ENCODE measurements around the gene MPZL1. TPM values are rescaled to one million over a fixed set of nuclear protein-coding genes. Genes with fewer than 3 reads are reported as not detected.

Gene MPZL1
- total and polyA plus RNA-seq, 2 of the 8 experiments (the other 6 are each of a cell fraction or from before 2014, with no cell fraction given) = 37.8 to 120 TPM

DNA sequence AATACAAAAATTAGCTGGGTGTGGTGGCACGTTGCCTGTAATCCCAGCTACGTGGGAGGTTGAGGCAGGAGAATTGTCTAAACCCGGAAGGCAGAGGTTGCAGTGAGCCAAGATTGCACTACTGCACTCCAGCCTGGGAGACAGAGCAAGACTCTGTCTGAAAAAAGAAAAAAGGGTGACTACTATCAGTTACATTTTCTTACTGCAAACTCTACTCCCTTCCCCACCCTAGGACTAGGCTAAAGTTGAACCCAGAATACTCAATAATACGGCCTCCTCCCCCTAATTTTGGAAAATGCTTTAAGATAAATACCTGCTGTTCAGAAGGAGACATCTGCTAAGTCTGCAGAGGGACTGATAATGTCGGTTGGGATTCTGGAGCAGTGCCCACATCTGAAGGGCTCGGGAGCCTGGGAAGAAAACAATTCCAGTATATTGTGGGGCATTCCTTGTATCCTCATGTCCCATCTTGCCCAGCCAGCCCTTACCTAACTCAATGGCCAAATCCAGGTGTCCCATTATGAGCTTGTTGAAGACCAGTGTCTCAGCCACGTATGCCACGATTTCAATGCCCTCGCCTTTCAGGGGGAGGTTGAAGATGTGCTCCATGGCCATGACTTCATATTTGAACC lies 102.5 kb downstream of the MPZL1 start:
- no peak overlapping the region for H2BK12ac ChIP-seq (ENCODE audit: low read depth, low read length)
- H2BK120ac ChIP-seq (replicated peaks; ENCODE audit: low read depth, low read length) = no peak overlapping the region
- no peaks in the 10 kb centered on the region for H3K36me3 ChIP-seq (ENCODE audit: control insufficient read depth in 2 of 4, insufficient read depth in 4 of 4, low read length in 3 of 4)
- no peak overlapping the region for H3K18ac ChIP-seq (ENCODE audit: extremely low read depth, low read length)
- no peak for TF ChIP-seq BACH1 (IDR thresholded peaks at IDR 0.05; ENCODE audit: low read length)
- no peak for TF ChIP-seq JUN (IDR thresholded peaks at IDR 0.05; ENCODE audit: low read depth, low read length)
- no peak for TF ChIP-seq SIX5 (IDR thresholded peaks at IDR 0.05; ENCODE audit: low read depth, low read length)
- no peak for TF ChIP-seq TBP (IDR thresholded peaks at IDR 0.05; ENCODE audit: low read depth, low read length)
- no peak for TF ChIP-seq FOSL1 (IDR thresholded peaks at IDR 0.05; ENCODE audit: insufficient read depth, low read depth, low read length)
- TF ChIP-seq CBX5 (IDR thresholded peaks at IDR 0.05; ENCODE audit: low read depth, low read length) = no peak
- TF ChIP-seq, protein P1, sequence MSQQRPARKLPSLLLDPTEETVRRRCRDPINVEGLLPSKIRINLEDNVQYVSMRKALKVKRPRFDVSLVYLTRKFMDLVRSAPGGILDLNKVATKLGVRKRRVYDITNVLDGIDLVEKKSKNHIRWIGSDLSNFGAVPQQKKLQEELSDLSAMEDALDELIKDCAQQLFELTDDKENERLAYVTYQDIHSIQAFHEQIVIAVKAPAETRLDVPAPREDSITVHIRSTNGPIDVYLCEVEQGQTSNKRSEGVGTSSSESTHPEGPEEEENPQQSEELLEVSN (IDR thresholded peaks at IDR 0.05) = no peak
- no peak for TF ChIP-seq SP2 (IDR thresholded peaks at IDR 0.05; ENCODE audit: low read length)
- TF ChIP-seq KDM1A (IDR thresholded peaks at IDR 0.05; ENCODE audit: borderline replicate concordance, low read length) = no peak
- no peak for TF ChIP-seq PHF8 (conservative IDR thresholded peaks at IDR 0.05; ENCODE audit: low read depth, low read length)
- H3K4ac ChIP-seq (replicated peaks; ENCODE audit: insufficient read length, low read depth, low read length) = no peak overlapping the region
- no peak overlapping the region for H3K23ac ChIP-seq (ENCODE audit: insufficient read length)
- 81% methylated on average over 9 of the region's 9 CpGs; no CpG with 5 or more reads in 1 of the 2 experiments for WGBS, 2 experiments (ENCODE audit: extremely low coverage in 1 of 2, insufficient coverage in 1 of 2, insufficient read length in 1 of 2, insufficient replicate concordance in 2 of 2, low coverage in 1 of 2, low lambda C conversion rate in 2 of 2, missing lambda C conversion rate in 1 of 2)
- no peak overlapping the region for H3K4me2 ChIP-seq (ENCODE audit: insufficient read depth in 1 of 2, low read depth in 2 of 2, low read length in 2 of 2)
- H3K23me2 ChIP-seq (ENCODE audit: low read depth, low read length) = no peaks in the 10 kb centered on the region
- no peak overlapping the region for H2AFZ ChIP-seq (ENCODE audit: low read length)
- no peak overlapping the region for H2BK5ac ChIP-seq (ENCODE audit: low read depth, low read length)
- no peak overlapping the region for H4K8ac ChIP-seq (ENCODE audit: extremely low read depth, insufficient read depth, low read length)
- H3K9ac ChIP-seq (replicated peaks in 1 of 4; ENCODE audit: extremely low read depth in 1 of 4, low read depth in 3 of 4, low read length in 3 of 4) = no peak overlapping the region
- H3K14ac ChIP-seq (ENCODE audit: insufficient read length) = no peak overlapping the region
- H2BK20ac ChIP-seq (ENCODE audit: low read length) = no peak overlapping the region; the same call in 1 of the 2 replicates
- H4K20me1 ChIP-seq (replicated peaks in 1 of 2; ENCODE audit: control insufficient read depth in 1 of 2, insufficient read depth in 2 of 2, low read length in 2 of 2) = no peaks in the 10 kb centered on the region
- H2AK5ac ChIP-seq (ENCODE audit: low read depth, low read length) = no peak overlapping the region
- H2BK15ac ChIP-seq (ENCODE audit: low read length) = no peak overlapping the region
- H4K5ac ChIP-seq (ENCODE audit: insufficient read length, low read depth, low read length) = no peak overlapping the region
- no peaks in the 10 kb centered on the region for H3K79me2 ChIP-seq (ENCODE audit: control insufficient read depth in 1 of 2, insufficient read depth in 2 of 2, low read length in 2 of 2)
- no peak overlapping the region for H3K4me3 ChIP-seq (ENCODE audit: extremely low read depth in 1 of 4, insufficient read depth in 2 of 4, low read depth in 3 of 4, low read length in 4 of 4)
- H3K27ac ChIP-seq (ENCODE audit: low read depth, low read length) = no peak overlapping the region
- CTCF ChIA-PET (ENCODE audit: partially characterized antibody) = interaction anchor here (0.5 to 0.7 kb wide), 3 partner anchors 29 to 284 kb away, joined by 3 to 4 read pairs (median 3); no protein-coding TSS in a partner anchor
- H3K56ac ChIP-seq (replicated peaks; ENCODE audit: insufficient read length, low read depth, low read length) = no peak overlapping the region
- FAIRE-seq (no peak), DNase-seq (ENCODE audit: low read depth in 1 of 2, low spot score in 2 of 2) (no peak)
- H4K91ac ChIP-seq (replicated peaks; ENCODE audit: insufficient read length, low read length) = no peak overlapping the region
- H3K79me1 ChIP-seq (ENCODE audit: low read depth, low read length) = no peaks in the 10 kb centered on the region
- H3K4me1 ChIP-seq (replicated peaks in 1 of 4; ENCODE audit: control insufficient read depth in 3 of 4, insufficient read depth in 4 of 4, low read length in 3 of 4) = peaks cover 0 to 9% (median 5%) of the 10 kb centered on the region in 4 experiments; a peak in 5 of 7 replicates
- H3K9me3 ChIP-seq (ENCODE audit: insufficient read depth in 2 of 2, low read depth in 1 of 2, low read length in 1 of 2) = no peaks in the 10 kb centered on the region
- POLR2A ChIA-PET (ENCODE audit: partially characterized antibody) = no interaction called here
- H3K27me3 ChIP-seq (replicated peaks in 1 of 4; ENCODE audit: control insufficient read depth in 3 of 4, extremely low read depth in 1 of 4, insufficient read depth in 3 of 4, low read length in 3 of 4) = no peaks in the 10 kb centered on the region
